Upper lobe of left lung (tissue), 6 donors: Measurements from ENCODE around the gene SNX17. TPM values are rescaled to one million over a fixed set of nuclear protein-coding genes. Genes with fewer than 3 reads are reported as not detected.

Experiments
- ATAC-seq, 2 donors: fragments of 200-7000 bp; cut with Tn5 transposase; one replicate each; pipeline ENCODE4 v1.9.1; 2022; ENCODE audit warnings: mild to moderate bottlenecking in 2 of 2, moderate library complexity in 2 of 2; ENCODE audit not compliant: low FRiP score in 2 of 2
- DNase-seq, 2 donors: peaks; one replicate each; pipeline ENCODE4 v3.0.0-alpha.2; 2019 to 2020
- H3K27ac ChIP-seq, 4 donors: fragments of 200-600 bp; sonication (generic); one replicate each; pipeline ENCODE4 v1.5.1; 2016 to 2019
- H3K27me3 ChIP-seq, 4 donors: fragments of 200-600 bp; sonication (generic); one replicate each; pipeline ENCODE4 v1.5.1; 2017 to 2019
- H3K36me3 ChIP-seq, 4 donors: fragments of 200-600 bp; sonication (generic); one replicate each; pipeline ENCODE4 v1.5.1; 2016 to 2019
- H3K4me1 ChIP-seq, 4 donors: fragments of 200-600 bp; sonication (generic); one replicate each; pipeline ENCODE4 v1.5.1; 2018 to 2019
- H3K4me3 ChIP-seq, 4 donors: fragments of 200-600 bp; sonication (generic); one replicate each; pipeline ENCODE4 v1.5.1; 2017 to 2019; ENCODE audit warnings: mild to moderate bottlenecking in 2 of 4, moderate library complexity in 1 of 4
- H3K9me3 ChIP-seq, 4 donors: fragments of 200-600 bp; sonication (generic); one replicate each; pipeline ENCODE4 v1.5.1; 2018 to 2019
- EP300 ChIP-seq, 4 donors: sonication (generic); formaldehyde crosslinking; IDR thresholded peaks; one replicate each; pipeline ENCODE4 v1.5.1; 2017; ENCODE audit warnings: antibody characterized with exemption in 4 of 4, control low read depth in 2 of 4
- POLR2A ChIP-seq, 4 donors: fragments of 450-650 bp; IDR thresholded peaks; one replicate each; pipeline ENCODE4 v1.5.1; 2016 to 2017; ENCODE audit warnings: antibody characterized with exemption in 4 of 4, mild to moderate bottlenecking in 2 of 4
- POLR2AphosphoS5 ChIP-seq, 2 donors: sonication (generic); formaldehyde crosslinking; IDR thresholded peaks; one replicate each; pipeline ENCODE4 v1.5.1; 2017; ENCODE audit warnings: antibody characterized with exemption in 2 of 2
- WGBS, 2 donors: methylation state at CpG; one replicate each; pipeline ENCODE4 v1.1.5; 2017 to 2018; 5-methylcytosine and 5-hydroxymethylcytosine counted together
- total RNA-seq, 6 donors: library from RNA; depleted of rRNA in 4 of 6; stranded (reverse); fragments of >200 nt in 4 of 6; gene quantifications; one replicate each; pipeline versions ENCODE4 v1.1.0 to v1.2.1, GENCODE V29; 2016 to 2021
- TF ChIP-seq, protein P1 (sequence below), 6 experiments: fragments of 450-650 bp in 4 of 6; fragments of 200-600 bp in 2 of 6; sonication (generic) in 2 of 6; IDR thresholded peaks; one replicate each; pipeline ENCODE4 v1.5.1; 2016 to 2019; ENCODE audit warnings: antibody characterized with exemption in 6 of 6
- donor health status: DM: no; HTN: no; CAD: no; lungs with moderate emphysema.
- donor health status: DM: no; HTN: yes; CAD: no; lungs with severe emphysema.

The SNX17 gene
- total RNA-seq, 6 donors from 2014 or later: 69.1 to 142 (median 113) TPM

GRCh38 chr2:27354597-27354927, 15.9 kb upstream of the SNX17 start:
- no peaks in the 10 kb centered on the region for H3K27me3 ChIP-seq
- no peak overlapping the region for H3K27ac ChIP-seq
- WGBS, 2 donors: 94 to 95% methylated on average over 7 of the region's 7 CpGs
- no peak overlapping the region for H3K4me3 ChIP-seq
- TF ChIP-seq POLR2A (IDR thresholded peaks at IDR 0.05) (no peak), POLR2AphosphoS5 (IDR thresholded peaks at IDR 0.05) (no peak), EP300 (IDR thresholded peaks at IDR 0.05) (no peak)
- peaks cover 32 to 45% (median 35%) of the 10 kb centered on the region in 4 donors for H3K4me1 ChIP-seq
- ATAC-seq (no peak), DNase-seq (no peak)
- H3K36me3 ChIP-seq: peaks cover 0 to 7% (median 0%) of the 10 kb centered on the region in 4 donors
- no peaks in the 10 kb centered on the region for H3K9me3 ChIP-seq

- H3K27ac ChIP-seq: peak overlapping the region; percentile 89 to 94 (median 92)
- H3K4me3 ChIP-seq: peak overlapping the region; percentile 72 to 97 (median 94)
- H3K4me1 ChIP-seq: peaks cover 32 to 45% (median 35%) of the 10 kb centered on the region in 4 donors
- H3K9me3 ChIP-seq: no peaks in the 10 kb centered on the region
- TF ChIP-seq EP300 (IDR thresholded peaks at IDR 0.05): no peak
- no peaks in the 10 kb centered on the region for H3K36me3 ChIP-seq
- WGBS, 2 donors: 0 to 1% methylated on average over 11 to 12 of the region's 12 CpGs
- peak; percentile 56 to 57 for ATAC-seq
- peak; percentile 76 to 84 for DNase-seq
- no peaks in the 10 kb centered on the region for H3K27me3 ChIP-seq
Observed at GRCh38 chr2:27356056-27356381, 14.4 kb upstream of the SNX17 start.

DNA sequence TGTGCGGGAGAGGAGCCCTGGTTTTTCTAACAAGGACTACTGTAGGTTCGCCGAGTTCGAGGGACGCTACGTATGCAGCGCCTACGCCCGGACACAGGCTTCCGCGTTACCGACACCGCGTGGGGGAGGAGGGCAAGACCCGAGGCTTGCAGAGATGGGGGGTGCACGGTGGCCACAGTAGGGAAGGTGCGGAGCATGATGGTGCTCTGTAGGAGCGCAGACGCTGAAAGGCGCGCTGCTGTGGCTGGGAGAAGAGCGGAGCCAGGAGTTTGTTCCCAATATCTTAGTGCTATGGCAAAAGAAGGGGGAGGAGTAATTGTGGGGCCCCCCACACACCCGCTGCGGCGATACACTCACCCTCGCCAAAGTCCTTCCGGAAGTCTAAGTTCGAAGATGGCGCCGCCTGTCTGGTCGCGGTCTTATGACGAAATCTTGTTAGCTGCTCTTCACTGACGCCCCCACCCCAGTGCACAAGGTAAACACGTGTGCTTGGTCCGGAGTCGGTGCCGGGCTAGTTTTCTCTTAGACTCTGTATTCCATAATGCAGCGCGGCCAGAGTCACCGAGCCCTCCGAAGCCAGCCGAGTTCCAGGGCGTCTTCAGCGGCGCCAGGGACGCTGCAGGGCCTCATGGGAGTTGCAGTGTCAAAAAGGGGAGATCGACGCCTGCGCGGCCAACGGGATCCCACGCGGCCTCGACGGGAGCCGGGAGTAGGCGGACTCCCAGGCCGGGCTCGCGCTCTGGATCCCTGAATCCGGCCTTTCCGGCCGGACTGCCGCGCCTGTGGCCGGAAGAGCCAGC, 13.8 kb upstream of the SNX17 start, which contains the start of gene GTF3C2:
Gene GTF3C2, minus strand, starts transcription at position 383 of the 800 bp plus-strand sequence. CDS start 13,210 bp downstream, outside the sequence.
- H3K36me3 ChIP-seq: no peaks in the 10 kb centered on the region
- 0 to 2% methylated on average over 13 to 59 of the region's 67 CpGs for WGBS, 2 donors
- DNase-seq (peak; percentile 93 to 97), ATAC-seq (peak; percentile 97 to 99)
- H3K27me3 ChIP-seq: no peaks in the 10 kb centered on the region
- H3K9me3 ChIP-seq: no peaks in the 10 kb centered on the region
- TF ChIP-seq EP300 (IDR thresholded peaks at IDR 0.05) (no peak), POLR2AphosphoS5 (IDR thresholded peaks at IDR 0.05) (peak; percentile 52 to 81), POLR2A (IDR thresholded peaks at IDR 0.05) (peak in 2 of 4 donors; percentile 44 to 72)
- TF ChIP-seq, protein P1, sequence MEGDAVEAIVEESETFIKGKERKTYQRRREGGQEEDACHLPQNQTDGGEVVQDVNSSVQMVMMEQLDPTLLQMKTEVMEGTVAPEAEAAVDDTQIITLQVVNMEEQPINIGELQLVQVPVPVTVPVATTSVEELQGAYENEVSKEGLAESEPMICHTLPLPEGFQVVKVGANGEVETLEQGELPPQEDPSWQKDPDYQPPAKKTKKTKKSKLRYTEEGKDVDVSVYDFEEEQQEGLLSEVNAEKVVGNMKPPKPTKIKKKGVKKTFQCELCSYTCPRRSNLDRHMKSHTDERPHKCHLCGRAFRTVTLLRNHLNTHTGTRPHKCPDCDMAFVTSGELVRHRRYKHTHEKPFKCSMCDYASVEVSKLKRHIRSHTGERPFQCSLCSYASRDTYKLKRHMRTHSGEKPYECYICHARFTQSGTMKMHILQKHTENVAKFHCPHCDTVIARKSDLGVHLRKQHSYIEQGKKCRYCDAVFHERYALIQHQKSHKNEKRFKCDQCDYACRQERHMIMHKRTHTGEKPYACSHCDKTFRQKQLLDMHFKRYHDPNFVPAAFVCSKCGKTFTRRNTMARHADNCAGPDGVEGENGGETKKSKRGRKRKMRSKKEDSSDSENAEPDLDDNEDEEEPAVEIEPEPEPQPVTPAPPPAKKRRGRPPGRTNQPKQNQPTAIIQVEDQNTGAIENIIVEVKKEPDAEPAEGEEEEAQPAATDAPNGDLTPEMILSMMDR (IDR thresholded peaks at IDR 0.05): peak in 4 of 6 experiments; percentile 30 to 55 (median 34)
- H3K4me1 ChIP-seq: peaks cover 32 to 45% (median 35%) of the 10 kb centered on the region in 4 donors
- peak within 1 kb of the TSS; percentile 72 to 97 (median 94) for H3K4me3 ChIP-seq
- H3K27ac ChIP-seq: peak within 1 kb of the TSS; percentile 89 to 94 (median 92)

- no peak for ATAC-seq
- DNase-seq: no peak
Observed at GRCh38 chr2:27362678-27363420, 7.6 kb upstream of the SNX17 start.

DNA sequence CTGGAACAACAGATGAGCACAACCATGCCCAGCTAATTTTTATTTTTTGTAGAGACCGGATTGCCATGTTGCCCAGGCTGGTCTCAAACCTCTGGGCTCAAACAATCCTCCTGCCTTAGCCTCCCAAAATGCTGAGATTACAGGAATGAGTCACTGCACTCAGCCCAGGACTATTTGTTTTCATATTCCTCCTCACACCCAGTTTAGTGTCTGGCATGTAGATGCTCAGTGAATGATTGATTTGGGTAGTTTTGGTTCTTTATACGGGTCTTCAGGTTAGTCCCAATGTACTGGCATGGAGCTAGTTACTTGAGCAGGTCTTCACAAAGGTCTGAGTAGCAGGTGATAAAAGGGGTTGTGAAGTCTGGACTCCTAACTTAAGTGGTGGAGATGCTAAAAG, 6.5 kb upstream of the SNX17 start:
- no peak for DNase-seq
- TF ChIP-seq EP300 (IDR thresholded peaks at IDR 0.05) (no peak), POLR2A (IDR thresholded peaks at IDR 0.05) (no peak), POLR2AphosphoS5 (IDR thresholded peaks at IDR 0.05) (no peak)
- TF ChIP-seq, protein P1 (IDR thresholded peaks at IDR 0.05): no peak
- Histone ChIP-seq H3K4me3 (no peak overlapping the region), H3K27me3 (no peaks in the 10 kb centered on the region), H3K4me1 (peaks cover 4 to 12% (median 5%) of the 10 kb centered on the region in 4 donors), H3K9me3 (no peaks in the 10 kb centered on the region), H3K36me3 (peaks cover 32 to 61% (median 53%) of the 10 kb centered on the region in 4 donors), H3K27ac (no peak overlapping the region)
- ATAC-seq: no peak
- WGBS, 2 donors: 79 to 83% methylated on average over 2 of the region's 2 CpGs

More at GRCh38 chr2:27362678-27363420, 7.6 kb upstream of the SNX17 start:
- Histone ChIP-seq H3K27ac (no peak overlapping the region), H3K9me3 (no peaks in the 10 kb centered on the region), H3K4me3 (no peak overlapping the region), H3K36me3 (peaks cover 32 to 51% (median 46%) of the 10 kb centered on the region in 4 donors), H3K27me3 (no peaks in the 10 kb centered on the region), H3K4me1 (peaks cover 5 to 7% (median 6%) of the 10 kb centered on the region in 4 donors)
- TF ChIP-seq, protein P1 (IDR thresholded peaks at IDR 0.05): no peak
- WGBS, 2 donors: 95 to 96% methylated on average over 4 of the region's 4 CpGs
